NT2/D1 (cell line): ENCODE results near the gene KDM3A.

Experiments used
- DNase-seq: peaks from one replicate; pipeline ENCODE4 v3.0.0-alpha.2; 2011; ENCODE audit warnings: low read depth, low spot score
- H3K27me3 ChIP-seq: 2 replicates; pipeline ENCODE4 v1.6.0; 2011; ENCODE audit warnings: mild to moderate bottlenecking; ENCODE audit not compliant: insufficient read length, insufficient read depth
- H3K36me3 ChIP-seq: 2 replicates; pipeline ENCODE4 v1.6.1; 2011; ENCODE audit warnings: mild to moderate bottlenecking, low read length, mixed read lengths; ENCODE audit not compliant: insufficient read depth, insufficient read length
- H3K4me1 ChIP-seq: 2 replicates; pipeline ENCODE4 v1.5.1; 2011; ENCODE audit not compliant: insufficient read depth, insufficient read length
- H3K4me3 ChIP-seq: 2 replicates; pipeline ENCODE4 v1.5.1; 2011; ENCODE audit warnings: low read depth; ENCODE audit not compliant: insufficient read length
- H3K9ac ChIP-seq: 2 replicates; pipeline ENCODE4 v1.6.0; 2011; ENCODE audit warnings: low read depth; ENCODE audit not compliant: insufficient read length
- H3K9me3 ChIP-seq: 2 replicates; pipeline ENCODE4 v1.5.1; 2011; ENCODE audit warnings: mild to moderate bottlenecking, low read length; ENCODE audit not compliant: insufficient read depth
- SUZ12 ChIP-seq: IDR thresholded peaks from 2 replicates; pipeline ENCODE4 v1.6.1; 2011; ENCODE audit not compliant: insufficient read length, insufficient read depth; ENCODE audit errors: extremely low read depth
- YY1 ChIP-seq: IDR thresholded peaks from 2 replicates; pipeline ENCODE4 v1.6.1; 2011; ENCODE audit not compliant: insufficient read length, insufficient read depth
- ZNF274 ChIP-seq: IDR thresholded peaks from 2 replicates; pipeline ENCODE4 v1.6.1; 2011; ENCODE audit warnings: mild to moderate bottlenecking, low read depth, low read length

KDM3A gene

DNA sequence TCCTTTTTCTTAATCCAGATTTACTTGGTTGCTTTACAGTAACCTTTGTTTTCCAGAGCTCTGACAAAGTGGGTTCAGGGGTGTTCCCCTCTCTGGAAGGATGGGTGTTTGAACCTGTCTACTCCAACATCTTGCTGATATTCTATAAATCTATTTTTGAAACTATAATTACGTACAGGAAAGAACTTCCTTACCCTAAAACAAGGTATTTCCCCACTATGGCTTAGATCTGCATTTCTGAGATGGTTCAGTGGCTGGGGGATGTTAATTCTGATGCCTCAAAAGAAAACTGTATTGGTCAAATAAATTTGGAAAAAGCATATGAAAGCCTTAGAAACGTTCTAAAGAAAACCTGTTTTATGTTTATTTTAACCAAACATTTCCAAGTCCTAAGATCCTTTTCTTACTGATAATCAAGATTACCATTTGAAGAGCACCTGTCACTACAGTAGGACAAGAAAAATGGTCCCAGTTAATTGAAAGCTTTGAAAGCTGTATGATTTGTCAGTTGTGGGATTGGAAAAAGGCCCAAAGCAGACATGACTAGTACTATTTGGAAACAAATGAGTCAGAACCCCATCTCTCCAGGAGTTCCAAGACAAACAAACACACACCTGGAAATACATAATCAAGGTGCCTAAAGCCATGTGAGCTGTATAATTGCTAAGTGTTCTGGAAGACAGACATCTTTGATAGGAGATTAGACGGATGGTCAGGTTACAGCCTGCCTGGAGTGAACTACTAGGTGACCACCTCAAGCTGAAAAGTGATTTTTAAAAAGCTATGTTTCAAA is 57.5 kb downstream of the KDM3A start:
- no peak overlapping the region for H3K9ac ChIP-seq
- no peak for DNase-seq
- H3K9me3 ChIP-seq = peaks cover 35% of the 10 kb centered on the region
- peaks cover 38% of the 10 kb centered on the region for H3K36me3 ChIP-seq
- no peak overlapping the region for H3K4me3 ChIP-seq
- no peaks in the 10 kb centered on the region for H3K4me1 ChIP-seq
- TF ChIP-seq SUZ12 = no peak
- no peak for TF ChIP-seq YY1
- TF ChIP-seq ZNF274 = no peak
- H3K27me3 ChIP-seq = no peaks in the 10 kb centered on the region

DNA sequence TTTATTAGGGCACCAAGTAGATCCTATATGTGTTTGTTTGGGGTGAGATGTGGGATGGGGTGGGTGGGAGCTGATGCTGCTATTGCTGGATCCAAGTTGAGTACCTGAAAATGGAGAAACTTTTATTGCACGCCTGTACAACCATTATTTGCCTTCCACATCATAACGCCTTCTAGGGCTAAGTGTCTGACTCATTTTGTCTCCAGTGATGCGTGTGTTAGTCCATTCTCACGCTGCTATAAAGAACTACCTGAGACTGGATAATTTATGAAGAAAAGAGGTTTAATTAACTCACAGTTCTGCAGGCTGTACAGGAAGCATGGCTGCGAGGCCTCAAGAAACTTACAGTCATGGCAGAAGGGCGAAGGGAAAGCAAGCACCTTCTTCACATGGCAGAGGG is 58.2 kb downstream of the KDM3A start:
- no peaks in the 10 kb centered on the region for H3K4me1 ChIP-seq
- no peak overlapping the region for H3K4me3 ChIP-seq
- no peak for DNase-seq
- H3K9ac ChIP-seq = no peak overlapping the region
- no peaks in the 10 kb centered on the region for H3K27me3 ChIP-seq
- TF ChIP-seq SUZ12 (no peak), YY1 (no peak), ZNF274 (no peak)
- H3K9me3 ChIP-seq = peaks cover 35% of the 10 kb centered on the region
- H3K36me3 ChIP-seq = peaks cover 35% of the 10 kb centered on the region

DNA sequence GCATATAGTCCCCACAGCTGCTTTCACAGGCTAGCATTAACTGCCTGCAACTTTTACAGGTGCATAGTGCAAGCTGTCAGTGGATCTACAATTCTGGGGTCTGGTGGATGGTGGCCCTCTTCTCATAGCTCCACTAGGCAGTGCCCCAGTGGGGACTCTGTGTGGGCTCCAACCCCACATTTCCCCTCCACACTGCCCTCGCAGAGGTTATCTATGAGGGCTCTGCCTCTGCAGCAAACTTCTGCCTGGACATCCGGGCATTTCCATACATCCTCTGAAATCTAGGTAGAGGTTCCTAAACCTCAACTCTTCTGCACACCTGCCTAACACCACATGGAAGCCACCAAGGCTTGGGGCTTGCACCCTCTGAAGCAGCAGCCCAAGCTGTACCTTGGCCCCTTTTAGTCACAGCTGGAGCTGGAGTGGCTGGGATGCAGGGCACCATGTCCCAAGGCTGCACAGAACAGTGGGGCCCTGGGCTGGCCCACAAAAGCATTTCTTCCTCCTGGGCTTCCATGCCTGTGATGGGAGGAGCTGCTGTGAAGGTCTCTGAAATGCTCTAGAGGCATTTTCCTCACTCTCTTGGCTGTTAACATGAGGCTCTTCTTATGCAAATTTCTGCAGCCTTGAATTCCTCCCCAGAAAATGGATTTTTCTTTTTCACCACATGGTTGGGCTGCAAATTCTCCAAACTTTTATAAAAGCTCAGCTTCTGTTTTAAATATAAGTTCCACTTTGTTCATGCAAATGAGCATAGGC is 59.3 kb downstream of the KDM3A start:
- H3K9me3 ChIP-seq = peaks cover 35% of the 10 kb centered on the region
- no peak overlapping the region for H3K9ac ChIP-seq
- TF ChIP-seq ZNF274 (no peak), SUZ12 (no peak), YY1 (no peak)
- H3K36me3 ChIP-seq = peaks cover 43% of the 10 kb centered on the region
- no peak overlapping the region for H3K4me3 ChIP-seq
- H3K27me3 ChIP-seq = no peaks in the 10 kb centered on the region
- DNase-seq = no peak
- H3K4me1 ChIP-seq = no peaks in the 10 kb centered on the region

DNA sequence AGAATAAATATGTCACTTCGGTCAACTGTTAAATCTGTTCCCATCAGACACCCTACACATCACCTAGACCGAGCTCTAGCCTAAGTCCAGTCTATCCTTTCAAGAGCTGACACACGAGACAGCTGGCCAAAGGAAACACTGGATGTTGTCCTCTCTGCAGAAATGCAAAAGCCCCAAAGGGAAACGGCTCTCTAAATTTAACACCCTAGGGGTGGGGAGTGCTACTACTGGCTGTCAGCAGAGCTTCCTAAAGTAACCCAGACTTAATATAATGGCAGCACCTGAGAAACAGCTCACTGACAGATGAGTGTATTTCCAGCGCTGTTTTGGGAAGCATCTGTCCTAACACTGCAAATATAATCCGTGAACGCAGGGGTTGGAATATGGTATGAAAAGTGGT is 66.4 kb downstream of the KDM3A start:
- Histone ChIP-seq H3K9me3 (no peaks in the 10 kb centered on the region), H3K27me3 (no peaks in the 10 kb centered on the region), H3K36me3 (peaks cover 54% of the 10 kb centered on the region), H3K9ac (no peak overlapping the region), H3K4me1 (no peaks in the 10 kb centered on the region), H3K4me3 (no peak overlapping the region)
- TF ChIP-seq ZNF274 (no peak), SUZ12 (no peak), YY1 (no peak)
- DNase-seq = no peak

DNA sequence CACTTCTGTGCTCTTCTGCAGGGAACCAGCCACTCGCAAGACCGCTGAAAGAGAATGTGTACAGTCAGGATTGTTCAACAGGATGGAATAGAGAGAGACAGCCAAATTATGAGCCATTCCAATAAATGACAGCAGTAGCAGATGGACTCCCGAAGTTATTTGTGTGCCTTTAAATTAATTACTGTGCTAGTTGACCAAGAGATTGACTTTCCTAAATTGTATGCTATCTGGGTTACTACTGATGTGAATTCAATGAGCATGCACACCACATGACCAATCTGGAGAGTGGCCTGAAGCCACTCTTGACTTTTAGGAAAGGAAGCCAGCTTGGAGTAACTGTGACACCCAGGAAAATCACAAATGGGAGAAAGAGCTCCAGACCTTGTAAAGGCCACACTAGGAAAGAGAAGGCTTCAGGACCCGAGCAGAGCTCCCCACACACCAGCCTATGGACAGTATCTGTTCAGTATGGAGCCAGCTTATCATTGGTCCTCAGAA is 69.3 kb downstream of the KDM3A start:
- Histone ChIP-seq H3K9ac (no peak overlapping the region), H3K27me3 (no peaks in the 10 kb centered on the region), H3K36me3 (peaks cover 46% of the 10 kb centered on the region), H3K4me1 (no peaks in the 10 kb centered on the region), H3K9me3 (no peaks in the 10 kb centered on the region), H3K4me3 (no peak overlapping the region)
- TF ChIP-seq SUZ12 = no peak
- TF ChIP-seq YY1 = no peak
- TF ChIP-seq ZNF274 = no peak
- no peak for DNase-seq

DNA sequence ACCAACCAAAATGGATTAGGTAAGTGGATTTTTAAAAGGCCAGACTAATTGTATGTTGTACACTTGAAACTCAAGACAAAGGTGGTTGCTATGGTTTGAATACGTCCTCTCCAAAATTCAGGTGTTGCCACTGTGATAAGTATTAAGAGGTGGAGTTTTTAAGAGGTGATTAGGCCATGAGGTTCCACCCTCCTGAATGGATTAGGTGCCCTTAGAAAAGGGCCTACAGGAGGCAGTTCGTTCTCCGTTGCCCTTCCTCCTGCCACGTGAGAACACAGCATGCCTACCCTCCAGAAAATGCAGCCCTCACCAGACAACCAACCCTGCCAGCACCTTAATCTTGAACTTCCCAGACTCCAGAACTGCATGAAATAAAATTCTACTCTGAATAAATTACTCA is 70.9 kb downstream of the KDM3A start:
- no peak overlapping the region for H3K9ac ChIP-seq
- DNase-seq = no peak
- H3K27me3 ChIP-seq = no peaks in the 10 kb centered on the region
- H3K36me3 ChIP-seq = peaks cover 36% of the 10 kb centered on the region
- no peak overlapping the region for H3K4me3 ChIP-seq
- H3K4me1 ChIP-seq = no peaks in the 10 kb centered on the region
- no peaks in the 10 kb centered on the region for H3K9me3 ChIP-seq
- TF ChIP-seq SUZ12 = no peak
- TF ChIP-seq ZNF274 = no peak
- TF ChIP-seq YY1 = no peak

DNA sequence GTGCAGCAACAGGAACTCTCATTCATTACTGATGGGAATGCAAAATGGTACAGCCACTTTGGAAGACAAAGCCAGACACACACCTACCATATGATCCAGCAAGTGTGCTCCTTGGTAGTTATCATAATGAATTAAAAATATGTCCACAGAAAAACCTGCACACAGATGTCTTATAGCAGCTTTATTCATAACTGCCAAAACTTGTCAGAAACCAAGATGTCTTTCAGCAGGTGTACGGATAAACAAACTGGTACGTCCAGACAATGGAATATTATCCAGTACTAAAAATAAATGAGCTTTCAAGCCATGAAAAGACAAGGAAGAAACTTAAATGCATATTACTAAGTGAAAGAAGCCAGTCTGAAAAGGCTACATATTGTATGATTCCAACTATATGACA is 71.7 kb downstream of the KDM3A start:
- H3K4me3 ChIP-seq = no peak overlapping the region
- no peak overlapping the region for H3K9ac ChIP-seq
- DNase-seq = no peak
- H3K9me3 ChIP-seq = no peaks in the 10 kb centered on the region
- no peaks in the 10 kb centered on the region for H3K27me3 ChIP-seq
- TF ChIP-seq YY1 = no peak
- no peak for TF ChIP-seq SUZ12
- TF ChIP-seq ZNF274 = no peak
- peaks cover 28% of the 10 kb centered on the region for H3K36me3 ChIP-seq
- no peaks in the 10 kb centered on the region for H3K4me1 ChIP-seq
